NK-92 treated with Interleukin-12 subunit alpha and Interleukin-12 subunit beta, amount 100 ng/mL, for 24 hours (cell line): ENCODE measurements around the gene CNTN5.

Experiments
- DNase-seq: peaks from one replicate; lab custom pipeline; 2025; lab: John Stamatoyannopoulos, UW

The CNTN5 gene

GRCh38 chr11:99522467-99523173 is 501.9 kb downstream of the CNTN5 start:
- DNase-seq, result no peak

- DNase-seq, result no peak
Observed at GRCh38 chr11:99531468-99531867, 510.7 kb downstream of the CNTN5 start.

DNA sequence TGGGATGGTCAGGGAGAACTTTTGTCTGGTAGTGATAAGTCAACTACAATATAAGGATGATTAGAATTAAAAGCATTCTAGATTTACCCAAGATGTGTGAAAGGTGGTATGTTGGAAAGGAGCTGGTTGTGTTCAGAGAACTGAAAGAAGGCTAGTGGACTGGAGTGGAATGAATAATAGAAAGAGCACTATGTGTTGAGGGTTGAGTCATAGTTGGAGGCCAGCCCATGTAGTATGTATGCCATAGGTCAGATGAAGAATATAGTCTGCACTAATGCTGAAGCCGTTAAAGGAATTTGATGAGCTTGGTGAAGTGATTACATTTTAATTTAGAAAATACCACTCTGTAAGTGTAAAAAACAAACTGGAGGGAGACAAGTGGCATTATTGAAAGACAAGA is 514.1 kb downstream of the CNTN5 start:
- no peak for DNase-seq

GRCh38 chr11:99535406-99535805 is 514.7 kb downstream of the CNTN5 start:
- no peak for DNase-seq

GRCh38 chr11:99535819-99536218 is 515.1 kb downstream of the CNTN5 start:
- DNase-seq, result no peak

DNA sequence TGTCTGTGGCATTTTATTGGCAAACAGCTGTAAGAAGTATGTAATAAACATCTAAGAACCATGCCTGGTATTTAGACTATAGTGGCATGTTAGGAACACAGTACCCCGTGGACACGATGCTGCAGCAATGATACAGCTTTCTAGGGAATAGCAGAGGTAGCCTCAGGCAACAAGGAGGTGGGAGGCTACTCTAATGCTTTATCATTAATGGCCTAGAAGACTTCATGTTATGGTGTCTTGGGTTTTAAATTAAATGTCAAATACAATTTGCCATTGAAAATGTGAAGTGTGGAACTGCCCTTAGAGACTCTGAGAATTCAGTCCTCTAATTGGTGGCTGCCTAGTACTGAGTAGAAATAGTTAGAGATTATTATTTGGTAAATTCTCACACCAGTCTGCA is 516.9 kb downstream of the CNTN5 start:
- DNase-seq, result no peak

DNA sequence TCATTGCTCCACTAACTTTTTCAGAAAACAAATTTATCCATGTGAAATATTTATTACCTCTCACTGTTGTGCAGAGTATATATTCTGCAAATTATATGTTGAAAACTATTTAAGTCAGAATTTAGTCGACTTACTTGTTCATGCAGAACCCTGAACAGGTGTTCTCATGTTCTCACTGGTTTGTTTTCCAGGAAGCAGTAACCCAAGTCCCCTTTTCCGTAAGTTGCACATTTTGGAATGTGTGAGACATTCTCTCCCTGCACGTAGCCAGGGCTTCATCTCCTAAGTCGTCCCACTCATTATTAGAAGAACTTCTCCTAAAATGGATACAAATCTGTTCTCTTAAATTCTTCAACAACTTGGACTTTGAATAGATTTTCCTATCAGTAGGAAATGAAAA is 524.9 kb downstream of the CNTN5 start:
- no peak for DNase-seq

DNA sequence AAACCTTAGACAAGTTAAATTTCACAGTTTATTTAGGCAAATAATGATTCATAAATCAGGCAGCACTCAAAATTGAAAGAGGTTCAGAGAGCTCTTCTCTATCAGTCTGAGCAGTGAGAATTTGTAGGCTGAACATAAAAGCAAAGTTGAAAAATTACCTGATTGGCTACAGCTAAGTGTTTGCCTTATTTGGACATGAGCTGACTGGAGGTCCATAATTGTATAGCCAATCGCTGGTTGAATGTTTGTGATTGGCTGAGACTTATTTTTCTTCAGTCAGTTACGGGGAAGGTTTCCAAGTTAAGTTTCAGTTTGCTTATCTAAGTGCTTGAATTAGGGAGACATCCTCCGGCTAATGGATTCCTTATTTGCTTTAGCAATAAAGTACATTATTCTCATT is 527.5 kb downstream of the CNTN5 start:
- DNase-seq, result no peak

GRCh38 chr11:99554232-99554903 is 533.6 kb downstream of the CNTN5 start:
- DNase-seq, result no peak

- DNase-seq, result no peak
Observed at GRCh38 chr11:99555486-99555885, 534.7 kb downstream of the CNTN5 start.

GRCh38 chr11:99565333-99565732 is 544.6 kb downstream of the CNTN5 start:
- no peak for DNase-seq

- DNase-seq, result no peak
Observed at GRCh38 chr11:99567334-99567956, 546.7 kb downstream of the CNTN5 start.

DNA sequence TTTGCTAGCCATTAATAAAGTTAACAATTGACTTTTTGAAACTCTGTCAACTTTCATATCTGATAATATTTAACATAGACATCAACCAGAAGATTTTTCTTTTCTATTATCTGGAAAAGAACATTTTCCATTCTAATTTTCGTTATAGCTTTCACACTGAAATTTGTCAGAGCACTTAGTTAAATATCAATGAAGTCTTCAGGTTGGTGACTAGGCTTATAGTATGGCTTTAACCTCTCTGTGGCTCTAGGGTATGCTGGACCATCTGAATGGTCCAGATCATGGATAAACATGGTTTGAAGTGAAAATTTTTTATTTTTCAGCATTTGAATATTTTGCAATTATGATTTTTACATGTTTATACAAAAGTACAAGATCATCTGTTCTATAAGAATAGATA is 548.1 kb downstream of the CNTN5 start:
- DNase-seq, result no peak

- DNase-seq, result no peak
Observed at GRCh38 chr11:99571094-99571493, 550.3 kb downstream of the CNTN5 start.

DNA sequence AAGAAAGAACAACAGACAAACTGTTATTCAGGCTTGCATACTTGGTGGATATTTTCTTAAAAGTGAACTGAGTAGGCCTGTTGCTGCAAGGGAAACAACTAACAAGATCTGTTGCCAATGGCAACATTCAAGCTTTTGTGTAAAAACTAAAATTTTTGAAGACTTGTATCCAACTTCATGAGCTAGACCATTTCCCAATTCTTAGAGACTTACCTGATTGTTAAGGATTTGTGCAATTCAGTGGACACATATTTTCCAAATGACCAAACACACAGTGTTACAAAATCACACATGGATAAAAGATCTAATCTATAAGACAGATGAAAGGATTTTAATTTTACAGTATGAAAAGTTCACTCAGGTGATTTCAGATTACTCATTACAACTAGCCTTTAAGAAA is 564.1 kb downstream of the CNTN5 start:
- no peak for DNase-seq

DNA sequence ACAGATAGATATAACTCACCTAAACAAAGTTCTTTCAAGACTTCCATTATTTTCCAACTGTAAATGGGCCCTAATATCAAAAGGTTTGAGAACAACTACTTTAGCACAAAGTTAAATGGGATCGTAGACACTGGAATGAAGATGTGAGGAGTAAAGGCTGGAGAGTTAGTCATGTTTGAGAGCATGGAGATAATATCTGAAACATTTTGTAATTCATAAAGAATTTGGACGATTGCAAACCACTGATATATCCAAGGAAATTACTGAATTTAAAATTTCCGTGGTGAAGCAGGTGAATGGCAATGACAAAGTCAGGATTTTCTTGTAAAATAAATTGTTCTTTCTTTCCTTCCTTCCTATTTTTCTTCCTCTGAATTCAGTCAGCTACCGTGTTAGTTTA is 564.9 kb downstream of the CNTN5 start:
- DNase-seq, result no peak

DNA sequence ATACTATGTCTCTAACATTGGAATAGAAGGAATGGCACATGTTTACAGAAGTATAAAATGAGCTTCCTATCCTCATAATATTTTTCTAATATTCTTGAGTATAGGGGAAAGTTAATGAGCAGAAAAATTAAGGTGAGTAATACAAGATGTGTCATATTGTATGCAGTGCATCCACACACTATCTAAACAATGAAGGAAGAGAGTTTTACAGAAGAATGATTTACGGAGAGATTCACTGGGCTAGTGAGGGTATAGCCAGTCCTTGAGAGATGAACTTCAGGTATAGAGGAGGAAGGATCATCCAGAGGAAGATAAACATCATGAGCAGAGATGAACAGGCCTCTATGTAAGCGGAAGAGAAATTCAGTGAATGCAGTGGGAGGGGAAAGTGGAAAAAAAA is 569.0 kb downstream of the CNTN5 start:
- no peak for DNase-seq

DNA sequence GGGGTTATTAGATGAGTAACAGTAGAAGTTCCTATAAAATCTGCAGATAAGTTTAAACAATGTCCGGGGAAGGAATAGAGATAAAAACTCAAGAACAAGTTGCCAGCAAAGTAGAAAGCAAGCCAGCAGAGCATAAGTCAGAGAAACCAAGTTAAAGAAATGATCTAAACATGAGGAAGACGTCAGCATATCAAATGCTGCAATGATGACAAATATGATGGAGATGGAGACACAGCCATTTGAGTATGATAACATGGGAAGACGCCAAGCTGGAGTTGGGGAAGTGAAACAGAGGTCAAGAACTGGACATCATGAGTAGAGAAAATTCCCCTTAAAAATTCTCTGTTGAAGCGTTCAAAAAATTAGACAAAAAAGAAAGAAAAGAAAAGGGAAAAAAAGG is 571.5 kb downstream of the CNTN5 start:
- DNase-seq, result no peak

GRCh38 chr11:99593197-99593596 is 572.4 kb downstream of the CNTN5 start:
- no peak for DNase-seq

DNA sequence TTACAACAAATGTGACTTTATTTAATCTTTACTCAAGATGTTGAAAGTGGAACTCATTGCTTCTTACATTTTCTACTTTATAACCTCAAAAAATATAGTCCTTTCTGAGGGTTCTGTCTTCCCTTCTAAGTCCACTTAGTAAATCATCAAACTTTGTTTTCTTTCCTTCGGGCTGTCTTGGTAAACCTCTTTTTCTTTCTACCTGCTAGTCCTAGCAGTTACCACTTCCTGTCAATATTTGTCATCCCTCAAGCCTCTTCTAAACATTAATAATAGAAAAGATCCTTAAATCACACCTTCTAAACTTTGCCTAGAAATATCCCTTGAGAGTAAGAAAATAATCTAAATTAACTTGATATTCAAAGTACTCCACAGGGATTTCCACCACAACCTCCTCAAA is 580.4 kb downstream of the CNTN5 start:
- DNase-seq, result no peak

GRCh38 chr11:99614352-99614751 is 593.6 kb downstream of the CNTN5 start:
- no peak for DNase-seq

DNA sequence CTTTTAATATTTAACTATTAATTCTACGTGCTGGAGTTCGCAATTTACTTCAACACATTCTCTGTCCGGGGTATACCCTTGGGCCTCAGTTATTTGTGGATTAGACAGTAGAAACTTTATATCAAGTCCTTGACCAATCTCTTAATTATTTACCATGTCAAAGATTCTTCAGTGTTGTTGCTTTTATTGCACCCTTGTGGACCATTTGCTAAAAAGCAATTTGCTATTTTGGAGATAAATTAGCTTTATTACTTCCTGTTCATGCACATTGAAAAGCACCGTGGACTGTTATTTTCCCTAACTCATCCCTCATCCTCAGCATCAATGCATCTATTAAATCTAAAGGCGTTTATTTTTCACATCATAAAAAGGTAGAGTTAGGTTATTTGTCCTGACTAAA is 609.9 kb downstream of the CNTN5 start:
- no peak for DNase-seq

DNA sequence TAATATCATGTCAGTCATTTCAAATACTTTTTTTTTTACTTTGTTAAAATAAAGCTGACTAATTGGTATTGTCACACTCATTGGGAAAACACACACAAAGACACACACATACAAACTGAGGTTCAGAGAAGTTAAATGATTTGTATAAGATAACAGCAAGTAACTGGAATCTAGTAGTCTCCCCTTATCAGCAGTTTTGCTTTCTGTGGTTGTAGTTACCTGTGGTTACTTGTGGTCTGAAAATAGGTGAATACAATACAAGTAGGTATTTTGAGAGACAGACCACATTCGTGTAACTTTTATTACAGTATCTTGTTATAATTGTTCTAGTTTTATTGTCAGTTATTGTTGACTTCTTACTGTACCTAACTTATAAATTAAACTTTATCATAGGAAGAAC is 610.9 kb downstream of the CNTN5 start:
- no peak for DNase-seq

DNA sequence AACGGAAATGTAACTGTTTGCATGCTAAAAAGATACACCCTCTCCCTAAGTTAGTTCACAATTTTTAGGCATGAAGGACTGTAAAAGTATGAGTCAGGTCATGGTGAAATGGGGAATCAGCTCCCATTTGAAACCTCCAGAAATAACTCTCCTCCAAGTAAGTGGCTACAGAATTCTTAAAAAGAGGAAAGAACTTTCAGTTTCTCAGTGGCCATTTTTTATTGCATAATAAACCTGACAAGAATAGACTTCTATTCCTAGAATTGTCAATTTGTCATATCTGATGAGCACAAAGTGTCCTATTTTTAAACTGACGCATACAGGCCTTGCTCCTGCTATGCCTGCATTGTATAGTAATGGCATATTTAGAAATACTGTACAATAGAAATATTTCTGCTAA is 612.2 kb downstream of the CNTN5 start:
- no peak for DNase-seq
